Astrocyte (in vitro differentiated cells and primary cell): ENCODE data around the gene PLPP3. TPM values are rescaled to one million over a fixed set of nuclear protein-coding genes. Genes with fewer than 3 reads are reported as not detected.

Experiments
- DNase-seq: peaks from one replicate; pipeline ENCODE4 v3.0.0-alpha.2; 2010; ENCODE audit warnings: low read depth
- FAIRE-seq: peaks from 2 replicates; lab custom pipeline; 2011; peaks lifted over from hg19 to GRCh38; lab: Jason Lieb, UNC
- H2AFZ ChIP-seq: 2 replicates; pipeline ENCODE4 v1.6.0; 2012; ENCODE audit warnings: low read depth, low read length, inconsistent platforms
- H3K27ac ChIP-seq: 2 replicates; pipeline ENCODE4 v1.5.1; 2011; ENCODE audit warnings: low read depth, low read length, inconsistent platforms
- H3K27me3 ChIP-seq: 2 replicates; pipeline ENCODE4 v1.6.0; 2011; ENCODE audit warnings: low read length, inconsistent platforms; ENCODE audit not compliant: insufficient read depth
- H3K36me3 ChIP-seq: 2 replicates; pipeline ENCODE4 v1.5.1; 2011; ENCODE audit warnings: low read length, inconsistent platforms; ENCODE audit not compliant: insufficient read depth
- H3K4me1 ChIP-seq: 2 replicates; pipeline ENCODE4 v1.5.1; 2011; ENCODE audit warnings: low read length, inconsistent platforms; ENCODE audit not compliant: insufficient read depth
- H3K4me2 ChIP-seq: 2 replicates; pipeline ENCODE4 v1.6.0; 2012; ENCODE audit warnings: low read length, inconsistent platforms
- H3K4me3 ChIP-seq: 2 replicates; pipeline ENCODE4 v1.5.1; 2011; ENCODE audit warnings: low read depth, mild to moderate bottlenecking, low read length, inconsistent platforms; ENCODE audit not compliant: insufficient read depth
- H3K79me2 ChIP-seq: 2 replicates; pipeline ENCODE4 v1.6.0; 2012; ENCODE audit warnings: mild to moderate bottlenecking, low read length, inconsistent platforms; ENCODE audit not compliant: insufficient read depth
- H3K9ac ChIP-seq: 2 replicates; pipeline ENCODE4 v1.6.0; 2012; ENCODE audit warnings: mild to moderate bottlenecking, low read length, inconsistent platforms
- H3K9me3 ChIP-seq: 2 replicates; pipeline ENCODE4 v1.5.1; 2012; ENCODE audit warnings: low read depth, mild to moderate bottlenecking, low read length, inconsistent platforms; ENCODE audit not compliant: insufficient read depth
- H4K20me1 ChIP-seq: 2 replicates; pipeline ENCODE4 v1.6.0; 2012; ENCODE audit warnings: low read length, inconsistent platforms; ENCODE audit not compliant: insufficient read depth
- H3K27ac Mint-ChIP-seq: one replicate; pipeline ENCODE4 v1.8.0; 2021; ENCODE audit warnings: mild to moderate bottlenecking, mixed read lengths; ENCODE audit not compliant: unreplicated experiment
- H3K27me3 Mint-ChIP-seq: one replicate; pipeline ENCODE4 v1.8.0; 2021; ENCODE audit warnings: low read depth, mixed read lengths; ENCODE audit not compliant: unreplicated experiment
- H3K36me3 Mint-ChIP-seq: one replicate; pipeline ENCODE4 v1.8.0; 2021; ENCODE audit warnings: low read depth, mixed read lengths; ENCODE audit not compliant: unreplicated experiment
- H3K4me1 Mint-ChIP-seq: one replicate; pipeline ENCODE4 v1.8.0; 2021; ENCODE audit warnings: low read depth, mixed read lengths; ENCODE audit not compliant: unreplicated experiment
- H3K4me3 Mint-ChIP-seq: one replicate; pipeline ENCODE4 v1.8.0; 2021; ENCODE audit warnings: mild to moderate bottlenecking, moderate library complexity, mixed read lengths; ENCODE audit not compliant: unreplicated experiment
- H3K9me3 Mint-ChIP-seq: one replicate; pipeline ENCODE4 v1.8.0; 2021; ENCODE audit warnings: mild to moderate bottlenecking, mixed read lengths; ENCODE audit not compliant: unreplicated experiment
- CTCF ChIP-seq: IDR thresholded peaks from 2 replicates; pipeline ENCODE4 v1.5.1; 2011; ENCODE audit warnings: low read depth, mild to moderate bottlenecking, inconsistent platforms, low read length, moderate library complexity; ENCODE audit not compliant: insufficient read depth
- EZH2 ChIP-seq: IDR thresholded peaks from 2 replicates; pipeline ENCODE4 v1.6.1; 2012; ENCODE audit warnings: mild to moderate bottlenecking, low read length, inconsistent platforms; ENCODE audit not compliant: insufficient read depth
- total RNA-seq: library from RNA; stranded (reverse); gene quantifications from 2 replicates; pipeline ENCODE4 v1.2.1, GENCODE V29; 2021

Gene PLPP3
- total RNA-seq, 1 donor from 2014 or later: 2.2 TPM

DNA sequence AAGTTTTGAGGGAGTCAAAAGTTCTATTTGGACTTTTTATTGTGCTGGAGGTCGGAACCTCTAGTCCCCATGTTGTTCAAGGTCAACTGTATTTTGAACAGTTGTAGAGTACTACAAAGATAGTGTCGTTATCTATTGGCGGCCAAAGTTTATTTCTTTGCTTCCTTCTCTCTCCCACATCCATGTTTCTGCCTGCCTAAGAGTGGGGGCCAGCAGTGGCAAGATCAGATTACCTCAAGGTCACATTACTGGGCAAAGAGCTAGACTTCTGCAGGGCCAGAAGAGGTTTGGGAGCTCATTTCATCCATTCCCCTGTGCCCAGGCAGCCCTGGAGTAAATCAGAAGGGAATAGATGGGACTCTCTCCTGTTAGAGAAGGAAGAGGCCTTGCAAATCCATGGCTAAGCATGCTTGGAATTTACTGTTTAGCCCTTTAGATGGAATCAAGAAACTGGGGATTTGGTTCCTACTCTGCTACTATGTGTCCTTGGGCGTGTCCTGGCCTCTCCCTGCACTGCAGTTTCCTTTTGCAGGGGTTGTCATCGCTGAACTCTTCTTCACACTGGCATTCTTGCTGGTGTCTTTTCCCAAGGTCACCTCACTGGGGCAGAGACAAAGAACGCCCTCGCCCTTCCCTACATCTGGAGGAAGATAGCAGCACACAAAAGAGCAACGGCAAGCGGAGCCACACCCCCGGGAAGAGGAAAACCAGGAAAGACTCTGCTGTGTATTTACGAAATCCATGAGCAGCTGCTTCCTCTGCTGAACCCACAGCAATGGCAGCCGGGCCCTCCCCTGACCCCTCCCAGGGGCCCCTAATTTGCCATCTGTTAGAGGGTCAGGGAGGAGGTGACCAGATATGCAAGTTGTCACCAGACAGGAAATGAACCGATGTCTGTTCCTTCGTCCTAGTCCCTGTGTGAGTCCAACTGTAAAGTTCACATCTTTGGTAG lies 73.3 kb downstream of the PLPP3 start:
- Mint-ChIP-seq H3K4me1 (peaks cover 9% of the 10 kb centered on the region), H3K27ac (no peak overlapping the region), H3K4me3 (no peak overlapping the region), H3K36me3 (peaks cover 2% of the 10 kb centered on the region), H3K27me3 (peaks cover 7% of the 10 kb centered on the region), H3K9me3 (no peaks in the 10 kb centered on the region)
- no peak overlapping the region for H2AFZ ChIP-seq
- no peaks in the 10 kb centered on the region for H3K79me2 ChIP-seq
- no peak for FAIRE-seq
- no peak overlapping the region for H3K4me3 ChIP-seq
- H3K4me1 ChIP-seq: no peaks in the 10 kb centered on the region
- H4K20me1 ChIP-seq: no peaks in the 10 kb centered on the region
- no peaks in the 10 kb centered on the region for H3K27me3 ChIP-seq
- DNase-seq: no peak
- no peak overlapping the region for H3K27ac ChIP-seq
- peaks cover 4% of the 10 kb centered on the region for H3K36me3 ChIP-seq
- H3K9ac ChIP-seq: no peak overlapping the region
- H3K4me2 ChIP-seq: no peak overlapping the region
- TF ChIP-seq EZH2 (no peak), CTCF (no peak)
- H3K9me3 ChIP-seq: no peaks in the 10 kb centered on the region

GRCh38 chr1:56502700-56503245 lies 76.6 kb downstream of the PLPP3 start:
- H4K20me1 ChIP-seq: no peaks in the 10 kb centered on the region
- H3K9ac ChIP-seq: no peak overlapping the region
- H3K27ac ChIP-seq: no peak overlapping the region
- no peaks in the 10 kb centered on the region for H3K4me1 ChIP-seq
- Mint-ChIP-seq H3K4me3 (no peak overlapping the region), H3K27ac (no peak overlapping the region), H3K4me1 (peaks cover 7% of the 10 kb centered on the region), H3K27me3 (peaks cover 4% of the 10 kb centered on the region), H3K9me3 (no peaks in the 10 kb centered on the region), H3K36me3 (peaks cover 2% of the 10 kb centered on the region)
- H3K27me3 ChIP-seq: no peaks in the 10 kb centered on the region
- H3K4me2 ChIP-seq: no peak overlapping the region
- FAIRE-seq: no peak
- no peaks in the 10 kb centered on the region for H3K79me2 ChIP-seq
- peak; percentile 68 for DNase-seq
- no peak overlapping the region for H2AFZ ChIP-seq
- TF ChIP-seq EZH2 (no peak), CTCF (no peak)
- no peaks in the 10 kb centered on the region for H3K9me3 ChIP-seq
- peaks cover 5% of the 10 kb centered on the region for H3K36me3 ChIP-seq
- no peak overlapping the region for H3K4me3 ChIP-seq

GRCh38 chr1:56501888-56502287 lies 77.5 kb downstream of the PLPP3 start:
- Mint-ChIP-seq H3K36me3 (no peaks in the 10 kb centered on the region), H3K9me3 (no peaks in the 10 kb centered on the region), H3K27me3 (peaks cover 4% of the 10 kb centered on the region), H3K27ac (no peak overlapping the region), H3K4me3 (no peak overlapping the region), H3K4me1 (peaks cover 7% of the 10 kb centered on the region)
- H3K4me1 ChIP-seq: no peaks in the 10 kb centered on the region
- TF ChIP-seq CTCF: no peak
- no peak for TF ChIP-seq EZH2
- H3K27ac ChIP-seq: no peak overlapping the region
- no peaks in the 10 kb centered on the region for H3K27me3 ChIP-seq
- DNase-seq: no peak
- H3K4me3 ChIP-seq: no peak overlapping the region
- H3K9me3 ChIP-seq: no peaks in the 10 kb centered on the region
- H3K79me2 ChIP-seq: no peaks in the 10 kb centered on the region
- no peak overlapping the region for H3K9ac ChIP-seq
- H4K20me1 ChIP-seq: no peaks in the 10 kb centered on the region
- H3K36me3 ChIP-seq: peaks cover 5% of the 10 kb centered on the region
- H2AFZ ChIP-seq: no peak overlapping the region
- FAIRE-seq: no peak
- no peak overlapping the region for H3K4me2 ChIP-seq
